GM23338 (cell line): ENCODE measurements around the gene THBS3. TPM values are rescaled to one million over a fixed set of nuclear protein-coding genes. Genes with fewer than 3 reads are reported as not detected.

Experiments
- ATAC-seq: fragments of 200-7000 bp; cut with Tn5 transposase; 3 replicates; pipeline ENCODE4 v1.9.1; 2020
- DNase-seq: peaks from one replicate; pipeline ENCODE4 v3.0.0-alpha.2; 2015; ENCODE audit warnings: low spot score
- H2AFZ ChIP-seq: fragments of 200-600 bp; sonication (generic); 2 replicates; pipeline ENCODE4 v1.8.0; 2016; ENCODE audit warnings: antibody characterized with exemption, mild to moderate bottlenecking, moderate library complexity
- H3F3A ChIP-seq: fragments of 200-600 bp; sonication (generic); replicated peaks from 2 replicates; pipeline ENCODE4 v1.8.0; 2017; ENCODE audit warnings: antibody characterized with exemption, mixed run types, low read depth
- H3K27ac ChIP-seq: fragments of 200-600 bp; sonication (generic); 2 replicates; pipeline ENCODE4 v1.6.1; 2016; ENCODE audit warnings: low read depth
- H3K27me3 ChIP-seq: fragments of 200-600 bp; sonication (generic); 2 replicates; pipeline ENCODE4 v1.8.0; 2016; ENCODE audit warnings: mild to moderate bottlenecking, mixed run types, moderate library complexity; ENCODE audit not compliant: insufficient read depth
- H3K36me3 ChIP-seq: fragments of 200-600 bp; sonication (generic); 2 replicates; pipeline ENCODE4 v1.8.0; 2016; ENCODE audit warnings: mild to moderate bottlenecking; ENCODE audit not compliant: insufficient read depth
- H3K4me1 ChIP-seq: fragments of 200-600 bp; sonication (generic); 2 replicates; pipeline ENCODE4 v1.8.0; 2016; ENCODE audit warnings: mild to moderate bottlenecking, moderate library complexity; ENCODE audit not compliant: insufficient read depth
- H3K4me2 ChIP-seq: fragments of 200-600 bp; sonication (generic); 2 replicates; pipeline ENCODE4 v1.7.1; 2017; ENCODE audit warnings: mixed run types
- H3K4me3 ChIP-seq: fragments of 200-600 bp; sonication (generic); 2 replicates; pipeline ENCODE4 v1.6.1; 2016; ENCODE audit warnings: mixed run types
- H3K79me2 ChIP-seq: fragments of 200-600 bp; sonication (generic); replicated peaks from 2 replicates; pipeline ENCODE4 v1.8.0; 2017; ENCODE audit warnings: mild to moderate bottlenecking; ENCODE audit not compliant: insufficient read depth
- H3K9me2 ChIP-seq: fragments of 200-600 bp; sonication (generic); 2 replicates; pipeline ENCODE4 v1.8.0; 2017; ENCODE audit not compliant: insufficient read depth
- H4K20me1 ChIP-seq: fragments of 200-600 bp; sonication (generic); replicated peaks from 2 replicates; pipeline ENCODE4 v1.8.0; 2017; ENCODE audit warnings: mild to moderate bottlenecking; ENCODE audit not compliant: insufficient read depth
- H3K27ac Mint-ChIP-seq: 2 replicates; pipeline ENCODE4 v1.8.0; 2020; ENCODE audit warnings: inconsistent platforms, mild to moderate bottlenecking, moderate library complexity, mixed read lengths
- H3K27me3 Mint-ChIP-seq: 3 replicates; pipeline ENCODE4 v1.8.0; 2022; ENCODE audit warnings: low read depth, mild to moderate bottlenecking, moderate library complexity, mixed read lengths, inconsistent platforms; ENCODE audit not compliant: insufficient read depth, poor library complexity
- H3K36me3 Mint-ChIP-seq: 3 replicates; pipeline ENCODE4 v1.8.0; 2021; ENCODE audit warnings: low read depth, mild to moderate bottlenecking, inconsistent platforms, moderate library complexity, mixed read lengths
- H3K4me1 Mint-ChIP-seq: 3 replicates; pipeline ENCODE4 v1.8.0; 2020; ENCODE audit warnings: mild to moderate bottlenecking, inconsistent platforms, mixed read lengths
- H3K4me3 Mint-ChIP-seq: 3 replicates; pipeline ENCODE4 v1.8.0; 2021; ENCODE audit warnings: moderate library complexity, mild to moderate bottlenecking, inconsistent platforms, mixed read lengths
- H3K9me3 Mint-ChIP-seq: 3 replicates; pipeline ENCODE4 v1.8.0; 2020; ENCODE audit warnings: moderate library complexity, mild to moderate bottlenecking, inconsistent platforms, mixed read lengths
- CREB1 ChIP-seq: fragments of 250-450 bp; sonication (Bioruptor Pico); IDR thresholded peaks from 2 replicates; pipeline ENCODE4 v1.5.0; 2020; ENCODE audit warnings: low read depth, mild to moderate bottlenecking, moderate library complexity
- EZH2 ChIP-seq: fragments of 200-600 bp; sonication (generic); IDR thresholded peaks from one replicate; pipeline ENCODE4 v1.8.0; 2017; ENCODE audit warnings: antibody characterized with exemption, mild to moderate bottlenecking, low read depth; ENCODE audit not compliant: unreplicated experiment
- EZH2phosphoT487 ChIP-seq: fragments of 200-600 bp; sonication (generic); IDR thresholded peaks from one replicate; pipeline ENCODE4 v1.8.1; 2018; ENCODE audit warnings: antibody characterized with exemption; ENCODE audit not compliant: unreplicated experiment
- JUNB ChIP-seq: IDR thresholded peaks from one replicate; pipeline ENCODE4 v1.6.1; 2016; ENCODE audit warnings: antibody characterized with exemption; ENCODE audit not compliant: unreplicated experiment
- NANOG ChIP-seq: IDR thresholded peaks from 2 replicates; pipeline ENCODE4 v1.6.1; 2016; ENCODE audit warnings: antibody characterized with exemption, borderline replicate concordance
- POLR2AphosphoS5 ChIP-seq: IDR thresholded peaks from 2 replicates; pipeline ENCODE4 v1.6.1; 2016; ENCODE audit warnings: antibody characterized with exemption, low read depth
- STAT1 ChIP-seq: IDR thresholded peaks from one replicate; pipeline ENCODE4 v1.6.1; 2016; ENCODE audit warnings: antibody characterized with exemption; ENCODE audit not compliant: unreplicated experiment
- ZNF114 ChIP-seq: fragments of 250-450 bp; sonication (Bioruptor Pico); IDR thresholded peaks from 2 replicates; pipeline ENCODE4 v1.5.0; 2020; ENCODE audit warnings: mild to moderate bottlenecking, moderate library complexity
- ZNF331 ChIP-seq: fragments of 250-450 bp; sonication (Bioruptor Pico); IDR thresholded peaks from 2 replicates; pipeline ENCODE4 v1.5.0; 2020; ENCODE audit warnings: low read depth, mild to moderate bottlenecking, moderate library complexity
- polyA plus RNA-seq: library from polyadenylated mRNA; unstranded; fragments of >200 nt; fragmentation: Nextera tagmentation; extraction: Ambion mirVana; gene quantifications from 2 replicates; pipeline ENCODE4 v1.2.1, GENCODE V29; 2016
- total RNA-seq: library from RNA; depleted of rRNA; stranded (reverse); fragments of >200 nt; shearing (Covaris generic); gene quantifications from 2 replicates; pipeline ENCODE4 v1.2.3, GENCODE V29; 2014
- TF ChIP-seq, protein P1 (sequence below), 2 experiments: fragments of 200-600 bp in 1 of 2; sonication (generic) in 1 of 2; conservative IDR thresholded peaks; 2 replicates each; pipeline versions ENCODE4 v1.5.1 to v1.6.1; 2016 to 2017; ENCODE audit warnings: antibody characterized with exemption in 2 of 2, low read depth in 2 of 2, mild to moderate bottlenecking in 2 of 2, moderate library complexity in 1 of 2
- TF ChIP-seq, protein P2 (sequence below): IDR thresholded peaks from one replicate; pipeline ENCODE4 v1.6.1; 2018; ENCODE audit warnings: antibody characterized with exemption; ENCODE audit not compliant: unreplicated experiment
- TF ChIP-seq, protein P3 (sequence below): IDR thresholded peaks from 2 replicates; pipeline ENCODE4 v1.6.1; 2016; ENCODE audit warnings: antibody characterized with exemption

Gene THBS3
- total and polyA plus RNA-seq, 2 experiments from 2014 or later = 1.2 to 4.3 TPM

DNA sequence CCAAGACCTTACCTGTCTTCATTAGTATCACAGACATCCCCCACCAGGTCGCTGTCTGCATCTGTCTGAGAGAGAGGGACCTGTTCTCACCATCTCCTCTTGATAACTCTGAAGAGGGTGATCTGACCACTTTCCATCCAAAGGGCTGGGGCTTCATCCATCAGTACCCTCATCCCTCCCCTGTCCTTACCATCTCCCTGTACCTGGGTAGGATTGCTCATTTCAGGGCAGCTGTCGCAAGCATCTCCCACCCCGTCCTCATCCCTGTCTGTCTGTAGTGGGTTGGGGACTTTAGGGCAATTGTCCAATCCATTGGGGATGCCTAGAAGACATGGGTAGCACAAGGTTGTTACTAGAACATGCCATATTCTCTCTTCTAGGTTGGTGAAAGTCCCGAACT is 7.9 kb downstream of the THBS3 start:
- Histone ChIP-seq H3K27ac (no peak overlapping the region), H3K27me3 (no peaks in the 10 kb centered on the region), H3F3A (peaks cover 58% of the 10 kb centered on the region), H3K79me2 (peaks cover 29% of the 10 kb centered on the region), H3K4me3 (no peak overlapping the region), H3K9me2 (no peaks in the 10 kb centered on the region), H3K4me2 (no peak overlapping the region), H2AFZ (no peak overlapping the region), H3K36me3 (peaks cover 52% of the 10 kb centered on the region), H4K20me1 (peaks cover 39% of the 10 kb centered on the region), H3K4me1 (peaks cover 14% of the 10 kb centered on the region)
- Mint-ChIP-seq H3K9me3 (no peaks in the 10 kb centered on the region), H3K27me3 (peaks cover 51% of the 10 kb centered on the region), H3K27ac (no peak overlapping the region), H3K4me3 (no peak overlapping the region; the same call in 2 of the 3 replicates), H3K4me1 (peaks cover 27% of the 10 kb centered on the region), H3K36me3 (peaks cover 94% of the 10 kb centered on the region)
- no peak for ATAC-seq
- no peak for DNase-seq
- TF ChIP-seq JUNB (no peak), NANOG (no peak), EZH2 (no peak), ZNF331 (no peak), POLR2AphosphoS5 (no peak; the same call in 1 of the 2 replicates), STAT1 (no peak)
- TF ChIP-seq, protein P1, sequence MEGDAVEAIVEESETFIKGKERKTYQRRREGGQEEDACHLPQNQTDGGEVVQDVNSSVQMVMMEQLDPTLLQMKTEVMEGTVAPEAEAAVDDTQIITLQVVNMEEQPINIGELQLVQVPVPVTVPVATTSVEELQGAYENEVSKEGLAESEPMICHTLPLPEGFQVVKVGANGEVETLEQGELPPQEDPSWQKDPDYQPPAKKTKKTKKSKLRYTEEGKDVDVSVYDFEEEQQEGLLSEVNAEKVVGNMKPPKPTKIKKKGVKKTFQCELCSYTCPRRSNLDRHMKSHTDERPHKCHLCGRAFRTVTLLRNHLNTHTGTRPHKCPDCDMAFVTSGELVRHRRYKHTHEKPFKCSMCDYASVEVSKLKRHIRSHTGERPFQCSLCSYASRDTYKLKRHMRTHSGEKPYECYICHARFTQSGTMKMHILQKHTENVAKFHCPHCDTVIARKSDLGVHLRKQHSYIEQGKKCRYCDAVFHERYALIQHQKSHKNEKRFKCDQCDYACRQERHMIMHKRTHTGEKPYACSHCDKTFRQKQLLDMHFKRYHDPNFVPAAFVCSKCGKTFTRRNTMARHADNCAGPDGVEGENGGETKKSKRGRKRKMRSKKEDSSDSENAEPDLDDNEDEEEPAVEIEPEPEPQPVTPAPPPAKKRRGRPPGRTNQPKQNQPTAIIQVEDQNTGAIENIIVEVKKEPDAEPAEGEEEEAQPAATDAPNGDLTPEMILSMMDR (conservative IDR thresholded peaks at IDR 0.05; ENCODE audit: low read depth in 2 of 2) = no peak
- TF ChIP-seq, protein P2, sequence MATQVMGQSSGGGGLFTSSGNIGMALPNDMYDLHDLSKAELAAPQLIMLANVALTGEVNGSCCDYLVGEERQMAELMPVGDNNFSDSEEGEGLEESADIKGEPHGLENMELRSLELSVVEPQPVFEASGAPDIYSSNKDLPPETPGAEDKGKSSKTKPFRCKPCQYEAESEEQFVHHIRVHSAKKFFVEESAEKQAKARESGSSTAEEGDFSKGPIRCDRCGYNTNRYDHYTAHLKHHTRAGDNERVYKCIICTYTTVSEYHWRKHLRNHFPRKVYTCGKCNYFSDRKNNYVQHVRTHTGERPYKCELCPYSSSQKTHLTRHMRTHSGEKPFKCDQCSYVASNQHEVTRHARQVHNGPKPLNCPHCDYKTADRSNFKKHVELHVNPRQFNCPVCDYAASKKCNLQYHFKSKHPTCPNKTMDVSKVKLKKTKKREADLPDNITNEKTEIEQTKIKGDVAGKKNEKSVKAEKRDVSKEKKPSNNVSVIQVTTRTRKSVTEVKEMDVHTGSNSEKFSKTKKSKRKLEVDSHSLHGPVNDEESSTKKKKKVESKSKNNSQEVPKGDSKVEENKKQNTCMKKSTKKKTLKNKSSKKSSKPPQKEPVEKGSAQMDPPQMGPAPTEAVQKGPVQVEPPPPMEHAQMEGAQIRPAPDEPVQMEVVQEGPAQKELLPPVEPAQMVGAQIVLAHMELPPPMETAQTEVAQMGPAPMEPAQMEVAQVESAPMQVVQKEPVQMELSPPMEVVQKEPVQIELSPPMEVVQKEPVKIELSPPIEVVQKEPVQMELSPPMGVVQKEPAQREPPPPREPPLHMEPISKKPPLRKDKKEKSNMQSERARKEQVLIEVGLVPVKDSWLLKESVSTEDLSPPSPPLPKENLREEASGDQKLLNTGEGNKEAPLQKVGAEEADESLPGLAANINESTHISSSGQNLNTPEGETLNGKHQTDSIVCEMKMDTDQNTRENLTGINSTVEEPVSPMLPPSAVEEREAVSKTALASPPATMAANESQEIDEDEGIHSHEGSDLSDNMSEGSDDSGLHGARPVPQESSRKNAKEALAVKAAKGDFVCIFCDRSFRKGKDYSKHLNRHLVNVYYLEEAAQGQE = no peak

DNA sequence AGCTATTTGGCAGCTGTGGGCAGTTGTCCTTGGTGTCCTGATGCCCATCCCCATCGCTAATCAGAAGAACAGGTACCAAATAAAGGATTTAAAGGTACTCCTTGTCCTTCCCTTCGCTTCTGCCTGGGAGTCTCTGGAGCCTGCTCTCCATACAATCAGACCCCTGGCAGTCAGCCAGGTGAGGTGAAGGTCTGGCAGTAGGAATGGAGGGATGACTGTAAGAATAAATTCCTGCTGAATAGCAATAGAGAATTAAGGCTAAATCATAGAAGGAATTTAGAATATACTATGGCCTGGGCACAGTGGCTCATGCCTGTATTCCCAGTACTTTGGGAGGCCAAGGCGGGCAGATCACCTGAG is 9.2 kb downstream of the THBS3 start:
- Mint-ChIP-seq H3K36me3 (peaks cover 83% of the 10 kb centered on the region), H3K4me3 (peak overlapping the region; percentile 97; the same call in 1 of the 3 replicates), H3K27ac (no peak overlapping the region), H3K27me3 (peaks cover 59% of the 10 kb centered on the region), H3K9me3 (peaks cover 3% of the 10 kb centered on the region; the same call in 1 of the 3 replicates), H3K4me1 (peaks cover 28% of the 10 kb centered on the region)
- Histone ChIP-seq H4K20me1 (peaks cover 39% of the 10 kb centered on the region), H3K4me3 (no peak overlapping the region), H3K4me2 (no peak overlapping the region), H3K4me1 (peaks cover 14% of the 10 kb centered on the region), H3K36me3 (peaks cover 52% of the 10 kb centered on the region), H3K79me2 (peaks cover 29% of the 10 kb centered on the region), H3F3A (peaks cover 59% of the 10 kb centered on the region), H3K9me2 (no peaks in the 10 kb centered on the region), H2AFZ (no peak overlapping the region), H3K27me3 (no peaks in the 10 kb centered on the region), H3K27ac (0 out of 2 replicates have a peak overlapping the region, but pooled peaks have one; percentile 32)
- no peak for ATAC-seq
- no peak for DNase-seq
- no peak for TF ChIP-seq CREB1
- TF ChIP-seq, protein P1 (conservative IDR thresholded peaks at IDR 0.05; ENCODE audit: low read depth in 2 of 2) = no peak
- TF ChIP-seq EZH2 = no peak
- TF ChIP-seq ZNF331 = no peak
- TF ChIP-seq NANOG = no peak
- no peak for TF ChIP-seq POLR2AphosphoS5
- TF ChIP-seq, protein P3, sequence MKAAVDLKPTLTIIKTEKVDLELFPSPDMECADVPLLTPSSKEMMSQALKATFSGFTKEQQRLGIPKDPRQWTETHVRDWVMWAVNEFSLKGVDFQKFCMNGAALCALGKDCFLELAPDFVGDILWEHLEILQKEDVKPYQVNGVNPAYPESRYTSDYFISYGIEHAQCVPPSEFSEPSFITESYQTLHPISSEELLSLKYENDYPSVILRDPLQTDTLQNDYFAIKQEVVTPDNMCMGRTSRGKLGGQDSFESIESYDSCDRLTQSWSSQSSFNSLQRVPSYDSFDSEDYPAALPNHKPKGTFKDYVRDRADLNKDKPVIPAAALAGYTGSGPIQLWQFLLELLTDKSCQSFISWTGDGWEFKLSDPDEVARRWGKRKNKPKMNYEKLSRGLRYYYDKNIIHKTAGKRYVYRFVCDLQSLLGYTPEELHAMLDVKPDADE = no peak
- TF ChIP-seq EZH2phosphoT487 = no peak
- no peak for TF ChIP-seq JUNB
- TF ChIP-seq STAT1 = no peak
- TF ChIP-seq ZNF114 (CRISPR knock-in tag) = no peak
